Dedifferentiated amniotic fluid mesenchymal stem cell (primary cell): ENCODE measurements around the gene ZNF438.
"Not testable (repeated sequence)": the region's sequence is repeated elsewhere in the genome, so short reads cannot be mapped to it uniquely, and the experiment has no call there.

Experiments used
- DNase-seq: peaks from one replicate; pipeline ENCODE4 v3.0.0-alpha.2; 2016; ENCODE audit errors: extremely low spot score

The ZNF438 gene

GRCh38 chr10:30940256-30940655 lies 91.4 kb downstream of the ZNF438 start:
- no peak for DNase-seq

DNA sequence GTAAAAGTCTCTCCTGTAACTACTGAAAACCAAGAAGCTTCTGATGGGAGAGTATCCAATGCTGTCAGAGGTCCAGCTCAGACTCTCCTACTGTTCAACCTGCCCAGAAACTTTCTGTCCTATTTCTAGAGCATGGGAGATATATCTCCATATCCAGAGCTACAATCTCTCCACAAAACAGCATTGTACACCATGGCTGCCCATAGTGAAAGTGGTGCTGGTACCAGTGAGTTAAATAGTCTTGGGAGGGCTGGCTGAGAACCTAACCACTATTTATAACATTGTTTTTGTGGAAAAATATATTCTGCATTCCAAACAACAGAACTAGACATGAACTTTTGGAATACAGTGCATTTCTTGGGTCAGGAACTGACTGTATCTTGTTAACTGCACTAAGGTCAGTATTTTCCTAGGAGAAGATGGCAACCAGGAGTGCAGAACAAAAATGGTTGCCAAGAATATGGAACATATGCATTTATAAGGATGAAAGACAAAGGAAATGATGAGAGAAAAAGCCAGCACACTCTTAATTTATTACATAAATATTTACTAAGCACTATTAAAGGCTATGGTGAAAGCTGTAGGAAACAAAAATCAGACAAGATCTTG lies 91.9 kb downstream of the ZNF438 start:
- no peak for DNase-seq

- no peak for DNase-seq
These were observed 96.6 kb downstream of the ZNF438 start for GRCh38 chr10:30935078-30935477.

- DNase-seq = no peak
These were observed 100.6 kb downstream of the ZNF438 start for GRCh38 chr10:30931094-30931493.

DNA sequence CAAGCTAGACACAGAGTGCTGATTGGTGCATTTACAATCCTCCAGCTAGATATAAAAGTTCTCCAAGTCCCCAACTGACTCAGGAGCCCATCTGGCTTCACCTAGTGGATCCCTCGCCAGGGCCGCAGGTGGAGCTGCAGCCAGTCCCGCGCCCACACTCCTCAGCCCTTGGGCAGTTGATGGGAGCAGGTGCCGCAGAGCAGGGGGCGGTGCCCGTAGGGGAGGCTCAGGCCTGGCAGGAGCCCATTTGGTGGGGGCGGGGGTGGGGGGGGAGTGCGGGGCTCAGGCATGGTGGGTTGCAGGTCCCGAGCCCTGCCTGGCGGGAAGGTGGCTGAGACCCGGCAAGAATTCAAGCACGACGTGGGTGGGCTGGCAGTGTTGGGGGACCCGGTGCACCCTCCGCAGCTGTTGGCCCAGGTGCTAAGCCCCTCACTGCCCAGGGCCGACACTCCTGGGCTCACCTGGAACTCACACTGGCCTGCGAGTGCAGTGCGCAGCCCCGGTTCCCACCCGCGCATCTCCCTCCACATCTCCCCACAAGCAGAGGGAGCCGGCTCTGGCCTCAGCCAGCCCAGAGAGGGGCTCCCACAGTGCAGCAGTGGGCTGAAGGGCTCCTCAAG lies 101.7 kb downstream of the ZNF438 start:
- no peak for DNase-seq

GRCh38 chr10:30929311-30929729 lies 102.3 kb downstream of the ZNF438 start:
- not testable (repeated sequence) for DNase-seq

- no peak for DNase-seq
These were observed 102.9 kb downstream of the ZNF438 start for GRCh38 chr10:30928742-30929141.

- no peak for DNase-seq
These were observed 113.0 kb downstream of the ZNF438 start for GRCh38 chr10:30918651-30919050.

DNA sequence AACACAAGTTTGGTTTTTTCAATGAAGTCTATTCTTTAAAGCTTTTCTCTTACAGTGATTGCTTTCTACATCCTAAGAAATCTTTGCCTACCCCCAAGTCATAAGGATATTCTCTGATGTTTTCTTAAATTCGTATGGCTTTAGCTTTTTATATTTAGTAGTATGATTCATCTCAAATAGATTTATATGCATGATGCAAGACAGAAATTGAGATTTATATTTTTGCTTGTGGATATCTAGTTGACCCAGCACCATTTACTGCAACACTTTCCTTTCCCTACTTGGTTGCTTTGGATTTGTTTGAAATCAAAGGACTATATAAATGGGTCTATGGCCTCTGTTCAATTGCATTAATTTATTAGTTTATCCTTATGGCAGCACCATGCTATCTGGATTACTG lies 113.9 kb downstream of the ZNF438 start:
- DNase-seq = peak; percentile 22

DNA sequence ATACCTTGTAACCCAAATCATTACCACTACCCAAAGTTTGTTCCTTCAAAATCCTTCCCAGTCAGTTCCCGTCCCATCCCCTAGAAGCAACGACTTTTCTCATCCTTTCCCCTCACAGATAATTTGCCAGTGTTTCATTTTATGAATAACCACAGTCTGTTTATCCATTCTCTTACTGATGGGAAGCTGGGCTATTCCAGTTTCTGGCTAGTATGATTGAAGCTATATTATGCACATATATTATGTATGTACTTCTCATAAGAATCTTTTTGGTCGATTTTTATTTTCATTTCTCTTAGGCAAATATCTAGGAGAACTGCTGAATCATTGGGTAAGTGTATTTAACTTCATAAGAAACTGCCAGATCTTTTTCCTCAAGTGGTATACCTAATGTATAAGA lies 114.6 kb downstream of the ZNF438 start:
- no peak for DNase-seq

DNA sequence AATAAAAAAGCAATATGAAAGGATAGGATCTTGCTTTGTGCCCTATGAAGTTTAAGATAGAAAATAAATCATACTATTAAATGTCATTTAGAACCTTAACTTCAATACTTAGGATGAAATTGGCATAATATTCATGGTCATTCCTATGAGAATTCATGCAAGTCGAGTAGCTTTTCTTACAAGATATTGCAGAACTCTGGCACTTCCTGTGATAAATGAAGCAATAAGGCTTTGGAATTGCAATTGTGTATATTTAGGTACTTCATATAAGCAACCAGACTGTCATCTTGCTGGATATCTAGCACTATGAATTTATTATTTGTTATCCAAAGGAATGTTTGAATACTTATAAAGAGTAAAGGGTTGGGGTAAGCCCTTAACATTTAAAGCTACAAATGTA lies 116.5 kb downstream of the ZNF438 start:
- DNase-seq = peak; percentile 31

DNA sequence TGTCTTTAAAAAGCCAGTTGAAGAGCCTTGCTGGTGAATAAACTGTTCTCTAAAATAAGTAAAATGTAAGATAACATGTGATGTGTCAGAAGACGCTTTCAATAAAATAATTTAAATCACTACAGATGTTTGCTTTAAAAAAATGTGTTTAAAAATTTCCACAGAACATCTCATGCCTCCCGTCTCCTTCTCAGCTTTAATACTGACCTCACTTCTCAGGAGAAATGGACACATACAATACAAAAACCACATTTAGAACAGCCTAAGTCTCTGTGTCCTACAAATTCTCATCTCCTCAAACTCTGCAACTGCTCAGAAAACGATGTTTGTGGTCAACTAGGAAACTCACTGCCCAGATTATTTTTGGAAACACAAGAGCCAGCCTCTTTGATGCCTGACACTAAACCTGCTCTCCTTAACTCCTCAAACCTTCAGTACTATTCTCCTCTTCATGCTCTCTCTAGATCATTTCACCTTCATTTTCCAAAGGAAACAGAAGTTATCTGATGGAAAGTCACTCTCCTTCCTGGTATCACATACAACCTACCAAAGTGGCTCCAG lies 120.3 kb downstream of the ZNF438 start:
- no peak for DNase-seq

GRCh38 chr10:30903397-30904138 lies 128.1 kb downstream of the ZNF438 start:
- no peak for DNase-seq

- no peak for DNase-seq
These were observed 128.9 kb downstream of the ZNF438 start for GRCh38 chr10:30902621-30903396.

DNA sequence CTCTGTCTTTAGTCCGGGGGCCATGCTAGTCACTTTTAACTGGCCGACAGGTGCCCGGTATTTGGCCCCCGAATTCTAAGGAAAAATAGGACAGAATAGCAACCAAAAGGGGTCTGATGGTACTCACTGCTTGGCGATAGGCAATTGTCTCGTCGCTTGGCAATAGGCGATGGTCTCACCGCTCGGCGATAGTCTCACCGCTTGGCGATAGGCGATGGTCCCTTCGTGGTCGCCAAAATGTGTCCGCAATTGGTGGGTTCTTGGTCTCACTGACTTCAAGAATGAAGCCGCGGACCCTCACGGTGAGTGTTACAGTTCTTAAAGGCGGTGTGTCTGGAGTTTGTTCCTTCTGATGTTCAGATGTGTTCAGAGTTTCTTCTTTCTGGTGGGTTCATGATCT lies 130.2 kb downstream of the ZNF438 start:
- not testable (repeated sequence) for DNase-seq

GRCh38 chr10:30898964-30899363 lies 132.7 kb downstream of the ZNF438 start:
- DNase-seq = no peak

DNA sequence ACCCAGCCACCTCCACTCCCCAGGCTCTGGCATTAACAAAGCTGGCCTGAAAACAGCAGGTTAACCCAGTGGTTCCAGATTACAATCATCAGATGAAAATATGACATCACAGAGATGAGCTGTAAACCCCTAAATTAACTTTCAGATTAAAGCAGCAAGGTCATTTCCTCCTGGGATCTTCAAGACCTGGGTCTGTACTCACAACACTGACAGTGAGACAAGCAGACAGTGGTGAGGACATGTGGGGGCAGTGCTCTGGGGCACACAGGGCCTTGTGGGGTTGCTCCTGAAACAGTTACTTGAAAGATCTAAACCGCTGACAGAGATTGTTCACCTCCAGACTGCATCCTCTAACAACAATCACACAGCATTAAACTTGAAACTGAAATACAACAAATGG lies 134.1 kb downstream of the ZNF438 start:
- no peak for DNase-seq

DNA sequence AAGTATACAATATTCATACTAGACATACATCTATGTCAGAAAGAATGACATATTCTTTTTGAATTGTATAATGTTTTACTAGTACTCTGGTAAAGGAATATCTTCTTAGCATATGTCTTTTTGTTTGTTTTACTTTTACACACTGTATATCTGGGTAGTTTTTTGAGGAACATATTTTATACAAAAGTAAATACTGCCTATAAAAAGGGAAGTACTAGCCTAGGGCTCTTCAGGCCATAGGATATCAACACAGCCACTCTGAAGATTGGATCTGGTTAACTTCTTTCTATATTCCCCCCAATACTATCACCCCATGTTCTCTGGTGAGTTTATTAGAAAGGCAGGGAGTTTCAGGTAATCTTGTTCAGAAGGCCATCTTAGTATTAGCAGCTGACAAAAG lies 134.6 kb downstream of the ZNF438 start:
- no peak for DNase-seq

GRCh38 chr10:30894221-30894620 lies 137.4 kb downstream of the ZNF438 start:
- DNase-seq = no peak

- DNase-seq = no peak
These were observed 138.5 kb downstream of the ZNF438 start for GRCh38 chr10:30893208-30893607.

DNA sequence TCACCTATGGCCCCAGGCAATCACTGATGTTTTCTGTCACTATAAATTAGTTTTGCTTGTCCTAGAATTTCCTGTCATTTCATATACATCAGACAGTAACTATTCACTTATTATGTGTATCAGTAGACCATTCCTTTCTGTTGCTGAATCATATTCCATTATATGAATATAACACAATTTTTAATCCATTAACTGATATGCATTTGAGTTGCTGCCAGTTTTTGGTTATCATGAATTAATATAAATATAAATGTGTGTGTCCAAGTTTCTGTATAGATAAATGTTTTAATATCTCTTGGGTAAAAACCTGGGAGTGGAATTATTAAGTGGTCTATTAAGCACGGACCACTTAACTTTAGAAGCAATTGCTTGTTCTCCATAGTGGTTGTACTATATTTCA lies 143.8 kb downstream of the ZNF438 start:
- no peak for DNase-seq

DNA sequence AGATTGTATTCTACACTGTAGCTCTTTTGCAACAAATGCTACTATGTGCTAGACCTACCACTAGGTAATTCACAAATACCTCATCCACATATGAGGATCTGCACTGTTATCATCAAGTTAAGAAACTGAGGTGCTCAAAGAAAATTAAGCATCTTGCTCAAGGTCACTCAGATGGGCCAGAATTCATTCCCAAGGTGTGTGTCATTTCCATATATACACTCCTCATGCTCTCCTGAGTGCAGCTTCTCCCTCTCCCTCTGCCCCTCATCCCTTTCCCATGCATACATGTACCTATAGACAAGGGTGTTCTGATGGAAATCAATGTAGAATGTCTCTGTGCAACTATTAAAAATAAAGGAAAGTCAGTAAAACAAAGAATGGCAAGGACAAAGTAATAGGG lies 146.2 kb downstream of the ZNF438 start:
- no peak for DNase-seq
